HepG2 (cell line): Measurements from ENCODE around the gene ANKRA2. TPM values are rescaled to one million over a fixed set of nuclear protein-coding genes. Genes with fewer than 3 reads are reported as not detected.

Experiments
- ATF7 ChIP-seq, 2 experiments: fragments of 450-650 bp in 1 of 2; sonication (generic) in 1 of 2; formaldehyde crosslinking in 1 of 2; IDR thresholded peaks; 2 replicates each; pipeline versions ENCODE4 v1.4.0 to v1.6.1; 2016 to 2020; ENCODE audit warnings: antibody characterized with exemption in 1 of 2, mild to moderate bottlenecking in 1 of 2, missing genetic modification reagents in 1 of 2
- HOMEZ ChIP-seq: IDR thresholded peaks from 2 replicates; pipeline ENCODE4 v1.6.1; 2016; ENCODE audit warnings: low read depth
- IKZF5 ChIP-seq: IDR thresholded peaks from 2 replicates; pipeline ENCODE4 v1.6.1; 2018; ENCODE audit warnings: missing genetic modification reagents, mild to moderate bottlenecking, missing compliant biosample characterization
- JUND ChIP-seq: sonication (generic); formaldehyde crosslinking; IDR thresholded peaks from 2 replicates; pipeline ENCODE4 v1.8.0; 2022; ENCODE audit warnings: mild to moderate bottlenecking, missing genetic modification reagents
- KDM6A ChIP-seq: IDR thresholded peaks from 2 replicates; pipeline ENCODE4 v1.6.1; 2016; ENCODE audit warnings: low read depth
- MYC ChIP-seq: sonication (generic); formaldehyde crosslinking; IDR thresholded peaks from 2 replicates; pipeline ENCODE4 v1.9.0; 2021; ENCODE audit warnings: missing genetic modification reagents, borderline replicate concordance
- NAIF1 ChIP-seq: sonication (generic); formaldehyde crosslinking; IDR thresholded peaks from 2 replicates; pipeline ENCODE4 v1.5.0; 2020; ENCODE audit warnings: mild to moderate bottlenecking, missing genetic modification reagents, borderline replicate concordance
- NR0B2 ChIP-seq: sonication (generic); formaldehyde crosslinking; IDR thresholded peaks from 2 replicates; pipeline ENCODE4 v1.4.0; 2020; ENCODE audit warnings: mild to moderate bottlenecking, missing genetic modification reagents
- NR2F6 ChIP-seq, 2 experiments: IDR thresholded peaks; 2 replicates each; pipeline ENCODE4 v1.6.1; 2016; ENCODE audit warnings: antibody characterized with exemption in 1 of 2, mild to moderate bottlenecking in 1 of 2
- PHB2 ChIP-seq: fragments of 450-650 bp; IDR thresholded peaks from 2 replicates; pipeline ENCODE4 v1.6.1; 2018; ENCODE audit not compliant: partially characterized antibody
- RBM22 ChIP-seq: fragments of 200-400 bp; formaldehyde crosslinking; optimal IDR thresholded peaks from 2 replicates; pipeline ENCODE3; 2017; ENCODE audit warnings: mild to moderate bottlenecking, low read length, moderate library complexity
- RFXANK ChIP-seq: IDR thresholded peaks from 2 replicates; pipeline ENCODE4 v1.6.1; 2016
- SMAD1 ChIP-seq: sonication (generic); formaldehyde crosslinking; IDR thresholded peaks from 2 replicates; pipeline ENCODE4 v1.4.0; 2020; ENCODE audit warnings: missing genetic modification reagents, low read depth, mild to moderate bottlenecking, borderline replicate concordance
- SOX6 ChIP-seq, 2 experiments: fragments of 450-650 bp in 1 of 2; sonication (generic) in 1 of 2; formaldehyde crosslinking in 1 of 2; IDR thresholded peaks; 2 replicates each; pipeline versions ENCODE4 v1.4.0 to v1.6.1; 2017 to 2020; ENCODE audit warnings: antibody characterized with exemption in 1 of 2, mild to moderate bottlenecking in 1 of 2, missing genetic modification reagents in 1 of 2
- TBX3 ChIP-seq: fragments of 450-650 bp; IDR thresholded peaks from 2 replicates; pipeline ENCODE4 v1.6.1; 2017; ENCODE audit warnings: antibody characterized with exemption, mild to moderate bottlenecking, inconsistent platforms, borderline replicate concordance
- ZIK1 ChIP-seq: sonication (generic); formaldehyde crosslinking; IDR thresholded peaks from 2 replicates; pipeline ENCODE4 v1.5.0; 2020; ENCODE audit warnings: mild to moderate bottlenecking, low read depth, missing genetic modification reagents, borderline replicate concordance
- ZNF30 ChIP-seq: sonication (generic); formaldehyde crosslinking; IDR thresholded peaks from 2 replicates; pipeline ENCODE4 v1.5.0; 2020; ENCODE audit warnings: mild to moderate bottlenecking, missing genetic modification reagents
- ZNF33A ChIP-seq: sonication (generic); formaldehyde crosslinking; IDR thresholded peaks from 2 replicates; pipeline ENCODE4 v1.5.1; 2020; ENCODE audit warnings: missing genetic modification reagents, mild to moderate bottlenecking, moderate library complexity, borderline replicate concordance
- ZNF543 ChIP-seq: sonication (generic); formaldehyde crosslinking; IDR thresholded peaks from 2 replicates; pipeline ENCODE4 v1.4.0; 2020; ENCODE audit warnings: mild to moderate bottlenecking, missing genetic modification reagents
- ZNF615 ChIP-seq: sonication (generic); formaldehyde crosslinking; IDR thresholded peaks from 2 replicates; pipeline ENCODE4 v1.5.0; 2020; ENCODE audit warnings: mild to moderate bottlenecking, missing genetic modification reagents, borderline replicate concordance
- ZNF749 ChIP-seq: sonication (generic); formaldehyde crosslinking; IDR thresholded peaks from 2 replicates; pipeline ENCODE4 v1.8.0; 2022; ENCODE audit warnings: mild to moderate bottlenecking, missing genetic modification reagents, moderate library complexity, borderline replicate concordance
- ZSCAN25 ChIP-seq: sonication (generic); formaldehyde crosslinking; IDR thresholded peaks from 2 replicates; pipeline ENCODE4 v1.8.0; 2022; ENCODE audit warnings: mild to moderate bottlenecking, missing genetic modification reagents
- polyA plus RNA-seq, 8 experiments: library from polyadenylated mRNA; depleted of rRNA in 3 of 8; stranded (reverse) in 7 of 8; unstranded in 1 of 8; fragments of >200 nt; fragmentation: Illumina TruSeq in 4 of 8; extraction: Trizol in 4 of 8; gene quantifications; 2 replicates each; pipeline versions ENCODE4 v1.2.1 to v1.2.3, GENCODE V29; 2011 to 2016; ENCODE audit warnings: low read depth in 4 of 8, missing spikeins in 1 of 8, mixed read lengths in 1 of 8; ENCODE audit not compliant: insufficient read depth in 1 of 8
- total RNA-seq, 5 experiments: library from RNA; depleted of rRNA; stranded (reverse); fragments of >200 nt; fragmentation: Illumina TruSeq; extraction: Trizol; gene quantifications; 2 replicates each; pipeline ENCODE4 v1.2.3, GENCODE V29; 2016; ENCODE audit warnings: low read depth in 1 of 5
- TF ChIP-seq, protein P1 (sequence below): sonication (generic); formaldehyde crosslinking; IDR thresholded peaks from 2 replicates; pipeline ENCODE4 v1.4.0; 2020; ENCODE audit warnings: low read depth, mild to moderate bottlenecking, missing genetic modification reagents
- TF ChIP-seq, protein P2 (sequence below): sonication (generic); formaldehyde crosslinking; IDR thresholded peaks from 2 replicates; pipeline ENCODE4 v1.8.1; 2023; ENCODE audit warnings: mild to moderate bottlenecking, missing genetic modification reagents

The ANKRA2 gene
- total and polyA plus RNA-seq, 2 of the 13 experiments (the other 11 are each of a cell fraction or from before 2014, with no cell fraction given) = 23.6 to 33.6 TPM

DNA sequence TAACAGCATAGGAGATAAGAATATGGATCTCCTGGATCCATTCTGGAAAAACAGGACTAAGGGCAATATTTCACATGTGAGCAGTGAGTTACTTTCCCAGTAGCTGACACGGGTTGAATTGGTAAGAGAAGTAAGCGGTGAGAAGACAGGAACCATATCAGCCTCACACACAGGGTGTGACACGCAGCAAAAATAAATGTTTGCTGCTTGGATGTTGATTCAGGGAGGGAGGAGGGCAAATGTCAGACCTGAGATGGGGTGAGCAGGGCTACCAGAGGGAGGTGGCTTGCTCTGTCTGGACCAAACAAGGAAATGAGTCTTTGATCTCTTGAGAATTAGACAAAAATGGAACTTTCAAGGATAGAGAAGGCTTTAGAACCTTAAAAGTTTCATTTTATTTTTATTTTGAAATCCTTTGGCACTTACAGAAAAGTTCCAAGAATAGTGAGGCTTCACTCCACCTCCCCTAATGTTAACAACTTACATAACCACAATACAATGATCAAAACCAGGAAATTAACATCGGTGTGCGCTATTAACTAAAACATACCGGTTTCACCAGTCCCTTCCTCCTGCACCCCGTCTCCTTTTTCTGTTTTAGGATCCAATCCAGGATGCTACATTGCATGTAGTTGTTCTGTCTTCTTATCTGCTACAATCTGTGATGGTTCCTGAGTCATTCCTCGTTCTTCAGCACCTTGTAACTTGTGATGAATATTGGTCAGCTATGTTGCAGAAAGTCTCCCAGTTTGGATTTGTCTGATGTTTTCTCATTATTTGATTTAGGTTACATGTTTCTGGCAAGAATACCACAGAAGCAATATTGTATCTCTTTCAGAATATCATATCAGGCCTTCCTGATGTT lies 40.0 kb upstream of the ANKRA2 start (continued):
- no peak for TF ChIP-seq RBM22
- TF ChIP-seq, protein P1, sequence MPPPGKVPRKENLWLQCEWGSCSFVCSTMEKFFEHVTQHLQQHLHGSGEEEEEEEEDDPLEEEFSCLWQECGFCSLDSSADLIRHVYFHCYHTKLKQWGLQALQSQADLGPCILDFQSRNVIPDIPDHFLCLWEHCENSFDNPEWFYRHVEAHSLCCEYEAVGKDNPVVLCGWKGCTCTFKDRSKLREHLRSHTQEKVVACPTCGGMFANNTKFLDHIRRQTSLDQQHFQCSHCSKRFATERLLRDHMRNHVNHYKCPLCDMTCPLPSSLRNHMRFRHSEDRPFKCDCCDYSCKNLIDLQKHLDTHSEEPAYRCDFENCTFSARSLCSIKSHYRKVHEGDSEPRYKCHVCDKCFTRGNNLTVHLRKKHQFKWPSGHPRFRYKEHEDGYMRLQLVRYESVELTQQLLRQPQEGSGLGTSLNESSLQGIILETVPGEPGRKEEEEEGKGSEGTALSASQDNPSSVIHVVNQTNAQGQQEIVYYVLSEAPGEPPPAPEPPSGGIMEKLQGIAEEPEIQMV = no peak
- TF ChIP-seq NR0B2 (CRISPR knock-in tag) = no peak
- TF ChIP-seq ZIK1 (CRISPR knock-in tag) = no peak
- no peak for TF ChIP-seq SOX6 (IDR thresholded peaks at IDR 0.05)
- peak; percentile 31; the same call in 1 of the 2 replicates for TF ChIP-seq SOX6 (CRISPR knock-in tag; IDR thresholded peaks at IDR 0.05)
- TF ChIP-seq, protein P2, sequence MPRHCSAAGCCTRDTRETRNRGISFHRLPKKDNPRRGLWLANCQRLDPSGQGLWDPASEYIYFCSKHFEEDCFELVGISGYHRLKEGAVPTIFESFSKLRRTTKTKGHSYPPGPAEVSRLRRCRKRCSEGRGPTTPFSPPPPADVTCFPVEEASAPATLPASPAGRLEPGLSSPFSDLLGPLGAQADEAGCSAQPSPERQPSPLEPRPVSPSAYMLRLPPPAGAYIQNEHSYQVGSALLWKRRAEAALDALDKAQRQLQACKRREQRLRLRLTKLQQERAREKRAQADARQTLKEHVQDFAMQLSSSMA (CRISPR knock-in tag) = no peak
- TF ChIP-seq NAIF1 (CRISPR knock-in tag) = no peak
- no peak for TF ChIP-seq ZNF543
- TF ChIP-seq PHB2 = no peak
- TF ChIP-seq JUND = no peak
- TF ChIP-seq ATF7 (IDR thresholded peaks at IDR 0.05) = no peak
- TF ChIP-seq ATF7 (CRISPR knock-in tag; IDR thresholded peaks at IDR 0.05) = no peak
- 0 out of 2 replicates have a peak, but pooled peaks have one; percentile 31 for TF ChIP-seq KDM6A (CRISPR knock-in tag)
- TF ChIP-seq TBX3 = 0 out of 2 replicates have a peak, but pooled peaks have one; percentile 22
- no peak for TF ChIP-seq ZNF615
- no peak for TF ChIP-seq ZNF33A (CRISPR knock-in tag)
- peak; percentile 84 for TF ChIP-seq NR2F6 (IDR thresholded peaks at IDR 0.05)
- peak; percentile 86 for TF ChIP-seq NR2F6 (CRISPR knock-in tag; IDR thresholded peaks at IDR 0.05)
- peak; percentile 58; the same call in 1 of the 2 replicates for TF ChIP-seq HOMEZ (CRISPR knock-in tag)
- no peak for TF ChIP-seq ZNF30
- no peak for TF ChIP-seq RFXANK
- TF ChIP-seq SMAD1 (CRISPR knock-in tag) = no peak
- TF ChIP-seq ZNF749 (CRISPR knock-in tag) = no peak
- no peak for TF ChIP-seq ZSCAN25 (CRISPR knock-in tag)
- peak; percentile 58; the same call in 1 of the 2 replicates for TF ChIP-seq IKZF5 (CRISPR knock-in tag)
- TF ChIP-seq MYC = no peak
